Hindlimb muscle (tissue), 1 donor: ENCODE results near the gene BMPR1A. TPM values are rescaled to one million over a fixed set of nuclear protein-coding genes. Genes with fewer than 3 reads are reported as not detected.

ENCODE experiments used
- DNase-seq: peaks from one replicate; pipeline ENCODE4 v3.0.0-alpha.2; 2013
- polyA plus RNA-seq: library from polyadenylated mRNA; unstranded; fragments of 120-200 nt; gene quantifications from one replicate; pipeline ENCODE4 v1.2.1, GENCODE V29; 2013; ENCODE audit not compliant: insufficient read length

The BMPR1A gene
- polyA plus RNA-seq = 45.2 TPM

- no peak for DNase-seq
Measured at GRCh38 chr10:86756511-86757112, at the start of gene BMPR1A. BMPR1A (plus strand) TSS chr10:86756619; CDS start chr10:86876019, 119,400 bp downstream.

GRCh38 chr10:86706977-86707376 lies 49.4 kb upstream of the BMPR1A start:
- DNase-seq = no peak

- no peak for DNase-seq
Measured at GRCh38 chr10:86707505-86707904, 48.9 kb upstream of the BMPR1A start.

- DNase-seq = no peak
Measured at GRCh38 chr10:86708068-86708782, 48.2 kb upstream of the BMPR1A start.

GRCh38 chr10:86708783-86709380 lies 47.5 kb upstream of the BMPR1A start:
- no peak for DNase-seq

- DNase-seq = no peak
Measured at GRCh38 chr10:86709396-86710185, 46.8 kb upstream of the BMPR1A start.

GRCh38 chr10:86710987-86711512 lies 45.4 kb upstream of the BMPR1A start:
- peak; percentile 97 for DNase-seq

- DNase-seq = peak; percentile 68
Measured at GRCh38 chr10:86711513-86712316, 44.7 kb upstream of the BMPR1A start.

GRCh38 chr10:86712317-86712707 lies 44.1 kb upstream of the BMPR1A start:
- no peak for DNase-seq

- DNase-seq = no peak
Measured at GRCh38 chr10:86715156-86715795, 41.1 kb upstream of the BMPR1A start.

GRCh38 chr10:86715836-86716235 lies 40.6 kb upstream of the BMPR1A start:
- no peak for DNase-seq

GRCh38 chr10:86716466-86716865 lies 40.0 kb upstream of the BMPR1A start:
- no peak for DNase-seq

GRCh38 chr10:86718556-86718955 lies 37.9 kb upstream of the BMPR1A start:
- no peak for DNase-seq

- DNase-seq = no peak
Measured at GRCh38 chr10:86721232-86721631, 35.2 kb upstream of the BMPR1A start.

GRCh38 chr10:86723009-86723408 lies 33.4 kb upstream of the BMPR1A start:
- no peak for DNase-seq

- DNase-seq = no peak
Measured at GRCh38 chr10:86724445-86724844, 32.0 kb upstream of the BMPR1A start.

GRCh38 chr10:86725980-86726676 lies 30.3 kb upstream of the BMPR1A start:
- no peak for DNase-seq

- no peak for DNase-seq
Measured at GRCh38 chr10:86726677-86726999, 29.8 kb upstream of the BMPR1A start.

GRCh38 chr10:86727470-86727869 lies 28.9 kb upstream of the BMPR1A start:
- DNase-seq = no peak

- no peak for DNase-seq
Measured at GRCh38 chr10:86728056-86728455, 28.4 kb upstream of the BMPR1A start.

- no peak for DNase-seq
Measured at GRCh38 chr10:86729677-86730076, 26.7 kb upstream of the BMPR1A start.
